ENCODE results near the gene ALOX5AP. TPM values are rescaled to one million over a fixed set of nuclear protein-coding genes. Genes with fewer than 3 reads are reported as not detected.
A peak's percentile ranks its signal among the peaks of the same experiment; 100 is the strongest.

The ALOX5AP gene
- total and polyA plus RNA-seq, 2 experiments from 2014 or later: 3.3 to 17.2 TPM

DNA sequence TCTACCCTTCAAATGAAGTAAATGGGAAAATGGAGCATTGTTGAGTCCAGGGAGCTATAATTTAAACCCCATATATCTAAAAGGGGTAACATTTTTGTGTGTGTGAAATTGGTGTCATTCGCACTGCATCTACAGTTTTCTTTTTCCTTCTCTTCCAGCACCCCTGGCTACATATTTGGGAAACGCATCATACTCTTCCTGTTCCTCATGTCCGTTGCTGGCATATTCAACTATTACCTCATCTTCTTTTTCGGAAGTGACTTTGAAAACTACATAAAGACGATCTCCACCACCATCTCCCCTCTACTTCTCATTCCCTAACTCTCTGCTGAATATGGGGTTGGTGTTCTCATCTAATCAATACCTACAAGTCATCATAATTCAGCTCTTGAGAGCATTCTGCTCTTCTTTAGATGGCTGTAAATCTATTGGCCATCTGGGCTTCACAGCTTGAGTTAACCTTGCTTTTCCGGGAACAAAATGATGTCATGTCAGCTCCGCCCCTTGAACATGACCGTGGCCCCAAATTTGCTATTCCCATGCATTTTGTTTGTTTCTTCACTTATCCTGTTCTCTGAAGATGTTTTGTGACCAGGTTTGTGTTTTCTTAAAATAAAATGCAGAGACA, 28.6 kb downstream of the ALOX5AP start:
- H4K20me1 ChIP-seq (ENCODE audit: insufficient read depth, poor library complexity, severe bottlenecking): no peaks in the 10 kb centered on the region
- H3K9me2 ChIP-seq (replicated peaks; ENCODE audit: insufficient read depth): no peaks in the 10 kb centered on the region
- H3K4me2 ChIP-seq: no peak overlapping the region
- H3K27ac ChIP-seq: no peak overlapping the region
- H2AFZ ChIP-seq: no peak overlapping the region
- no peaks in the 10 kb centered on the region for H3K79me2 ChIP-seq
- no peak for TF ChIP-seq EZH2 (IDR thresholded peaks at IDR 0.05; ENCODE audit: borderline replicate concordance)
- TF ChIP-seq EZH2phosphoT487 (IDR thresholded peaks at IDR 0.05; ENCODE audit: low read depth, severe bottlenecking, unreplicated experiment): no peak
- TF ChIP-seq, protein P1, sequence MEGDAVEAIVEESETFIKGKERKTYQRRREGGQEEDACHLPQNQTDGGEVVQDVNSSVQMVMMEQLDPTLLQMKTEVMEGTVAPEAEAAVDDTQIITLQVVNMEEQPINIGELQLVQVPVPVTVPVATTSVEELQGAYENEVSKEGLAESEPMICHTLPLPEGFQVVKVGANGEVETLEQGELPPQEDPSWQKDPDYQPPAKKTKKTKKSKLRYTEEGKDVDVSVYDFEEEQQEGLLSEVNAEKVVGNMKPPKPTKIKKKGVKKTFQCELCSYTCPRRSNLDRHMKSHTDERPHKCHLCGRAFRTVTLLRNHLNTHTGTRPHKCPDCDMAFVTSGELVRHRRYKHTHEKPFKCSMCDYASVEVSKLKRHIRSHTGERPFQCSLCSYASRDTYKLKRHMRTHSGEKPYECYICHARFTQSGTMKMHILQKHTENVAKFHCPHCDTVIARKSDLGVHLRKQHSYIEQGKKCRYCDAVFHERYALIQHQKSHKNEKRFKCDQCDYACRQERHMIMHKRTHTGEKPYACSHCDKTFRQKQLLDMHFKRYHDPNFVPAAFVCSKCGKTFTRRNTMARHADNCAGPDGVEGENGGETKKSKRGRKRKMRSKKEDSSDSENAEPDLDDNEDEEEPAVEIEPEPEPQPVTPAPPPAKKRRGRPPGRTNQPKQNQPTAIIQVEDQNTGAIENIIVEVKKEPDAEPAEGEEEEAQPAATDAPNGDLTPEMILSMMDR (IDR thresholded peaks at IDR 0.05; ENCODE audit: poor library complexity): no peak
- WGBS (ENCODE audit: low lambda C conversion rate, missing lambda C conversion rate): 91% methylated on average over 8 of the region's 8 CpGs
- no peaks in the 10 kb centered on the region for H3K27me3 ChIP-seq
- H3K4me3 ChIP-seq: no peak overlapping the region
- no peaks in the 10 kb centered on the region for H3K9me3 ChIP-seq (ENCODE audit: low read depth)
- DNase-seq (ENCODE audit: low spot score): no peak
- H3K36me3 ChIP-seq (replicated peaks; ENCODE audit: insufficient read depth, low read depth): no peaks in the 10 kb centered on the region
- H3K4me1 ChIP-seq (ENCODE audit: insufficient read depth): no peaks in the 10 kb centered on the region

GRCh38 chr13:30766231-30766630, 30.9 kb downstream of the ALOX5AP start:
- H3K9me2 ChIP-seq (replicated peaks; ENCODE audit: insufficient read depth): no peaks in the 10 kb centered on the region
- H2AFZ ChIP-seq: no peak overlapping the region
- no peak overlapping the region for H3K4me3 ChIP-seq
- no peaks in the 10 kb centered on the region for H3K36me3 ChIP-seq (replicated peaks; ENCODE audit: insufficient read depth, low read depth)
- no peaks in the 10 kb centered on the region for H3K79me2 ChIP-seq
- H3K4me1 ChIP-seq (ENCODE audit: insufficient read depth): no peaks in the 10 kb centered on the region
- H3K4me2 ChIP-seq: no peak overlapping the region
- no peaks in the 10 kb centered on the region for H4K20me1 ChIP-seq (ENCODE audit: insufficient read depth, poor library complexity, severe bottlenecking)
- 68% methylated on average over 2 of the region's 2 CpGs for WGBS (ENCODE audit: low lambda C conversion rate, missing lambda C conversion rate)
- H3K27ac ChIP-seq: peak overlapping the region; percentile 35
- H3K27me3 ChIP-seq: no peaks in the 10 kb centered on the region
- H3K9me3 ChIP-seq (ENCODE audit: low read depth): no peaks in the 10 kb centered on the region
- TF ChIP-seq, protein P1 (IDR thresholded peaks at IDR 0.05; ENCODE audit: poor library complexity): no peak
- no peak for TF ChIP-seq EZH2phosphoT487 (IDR thresholded peaks at IDR 0.05; ENCODE audit: low read depth, severe bottlenecking, unreplicated experiment)
- no peak for TF ChIP-seq EZH2 (IDR thresholded peaks at IDR 0.05; ENCODE audit: borderline replicate concordance)
- no peak for DNase-seq (ENCODE audit: low spot score)

- no peaks in the 10 kb centered on the region for H3K79me2 ChIP-seq
- TF ChIP-seq EZH2 (IDR thresholded peaks at IDR 0.05; ENCODE audit: borderline replicate concordance): no peak
- TF ChIP-seq EZH2phosphoT487 (IDR thresholded peaks at IDR 0.05; ENCODE audit: low read depth, severe bottlenecking, unreplicated experiment): no peak
- TF ChIP-seq, protein P1 (IDR thresholded peaks at IDR 0.05; ENCODE audit: poor library complexity): no peak
- H3K9me3 ChIP-seq (ENCODE audit: low read depth): no peaks in the 10 kb centered on the region
- no peak overlapping the region for H3K27ac ChIP-seq
- no peak overlapping the region for H3K4me2 ChIP-seq
- H3K4me3 ChIP-seq: no peak overlapping the region
- WGBS (ENCODE audit: low lambda C conversion rate, missing lambda C conversion rate): 89% methylated on average over 4 of the region's 4 CpGs
- H4K20me1 ChIP-seq (ENCODE audit: insufficient read depth, poor library complexity, severe bottlenecking): no peaks in the 10 kb centered on the region
- H3K27me3 ChIP-seq: no peaks in the 10 kb centered on the region
- DNase-seq (ENCODE audit: low spot score): no peak
- no peaks in the 10 kb centered on the region for H3K4me1 ChIP-seq (ENCODE audit: insufficient read depth)
- H3K36me3 ChIP-seq (replicated peaks; ENCODE audit: insufficient read depth, low read depth): no peaks in the 10 kb centered on the region
- no peaks in the 10 kb centered on the region for H3K9me2 ChIP-seq (replicated peaks; ENCODE audit: insufficient read depth)
- no peak overlapping the region for H2AFZ ChIP-seq
These were observed 35.6 kb downstream of the ALOX5AP start for GRCh38 chr13:30770929-30771328.
